Small intestine (tissue), 7 donors: ENCODE results near the gene LRRC14B. TPM values are rescaled to one million over a fixed set of nuclear protein-coding genes. Genes with fewer than 3 reads are reported as not detected.

Experiments used
- DNase-seq, 2 donors: peaks; one replicate each; pipeline versions ENCODE4 v3.0.0 to v3.0.0-alpha.2; 2013
- FAIRE-seq: peaks from 2 replicates; lab custom pipeline; 2012; peaks lifted over from hg19 to GRCh38; lab: Jason Lieb, UNC
- H3K27ac ChIP-seq, 3 donors: one replicate each; pipeline ENCODE4 v1.5.1; 2013; ENCODE audit warnings: low read length in 2 of 3, mild to moderate bottlenecking in 2 of 3, control low read depth in 1 of 3, inconsistent platforms in 1 of 3, low read depth in 1 of 3, moderate library complexity in 1 of 3
- H3K27me3 ChIP-seq, 3 donors: one replicate each; pipeline ENCODE4 v1.6.1; 2013; ENCODE audit warnings: low read length in 3 of 3, inconsistent platforms in 1 of 3; ENCODE audit not compliant: control insufficient read depth in 3 of 3, insufficient read depth in 3 of 3
- H3K36me3 ChIP-seq, 3 donors: one replicate each; pipeline ENCODE4 v1.6.1; 2013; ENCODE audit warnings: low read length in 3 of 3, inconsistent platforms in 1 of 3, low read depth in 1 of 3, mild to moderate bottlenecking in 1 of 3, moderate library complexity in 1 of 3; ENCODE audit not compliant: control insufficient read depth in 3 of 3, insufficient read depth in 2 of 3
- H3K4me1 ChIP-seq, 3 donors: one replicate each; pipeline ENCODE4 v1.6.1; 2013; ENCODE audit warnings: low read length in 2 of 3, inconsistent platforms in 1 of 3, low read depth in 1 of 3, mild to moderate bottlenecking in 1 of 3, moderate library complexity in 1 of 3; ENCODE audit not compliant: control insufficient read depth in 3 of 3, insufficient read depth in 2 of 3
- H3K4me3 ChIP-seq, 3 donors: one replicate each; pipeline ENCODE4 v1.5.1; 2013; ENCODE audit warnings: low read length in 3 of 3, control low read depth in 1 of 3, inconsistent platforms in 1 of 3, low read depth in 1 of 3, mild to moderate bottlenecking in 1 of 3, moderate library complexity in 1 of 3
- H3K9me3 ChIP-seq, 2 donors: one replicate each; pipeline ENCODE4 v1.6.1; 2013; ENCODE audit warnings: low read depth in 1 of 2, low read length in 1 of 2; ENCODE audit not compliant: control insufficient read depth in 2 of 2, insufficient read depth in 1 of 2
- WGBS, 3 donors: extraction: QIAGEN DNeasy Blood & Tissue Kit; methylation state at CpG; one replicate each; pipeline ENCODE4 v1.1.7; 2013; 5-methylcytosine and 5-hydroxymethylcytosine counted together
- polyA plus RNA-seq, 4 donors: library from polyadenylated mRNA; stranded (reverse) in 3 of 4; unstranded in 1 of 4; fragments of 200-250 nt in 3 of 4; fragments of 120-200 nt in 1 of 4; gene quantifications; one replicate each; pipeline versions ENCODE4 v1.2.1 to v1.2.3, GENCODE V29; 2013
- donor health status: healthy with polysubstance abuse.
- donor health status: control.
- donor health status: control.
- donor health status: Bipolar disorder and iron deficiency.
- donor health status: healthy.

LRRC14B gene
- polyA plus RNA-seq, 4 donors = 0.04 to 0.12 TPM; not detected in 2

DNA sequence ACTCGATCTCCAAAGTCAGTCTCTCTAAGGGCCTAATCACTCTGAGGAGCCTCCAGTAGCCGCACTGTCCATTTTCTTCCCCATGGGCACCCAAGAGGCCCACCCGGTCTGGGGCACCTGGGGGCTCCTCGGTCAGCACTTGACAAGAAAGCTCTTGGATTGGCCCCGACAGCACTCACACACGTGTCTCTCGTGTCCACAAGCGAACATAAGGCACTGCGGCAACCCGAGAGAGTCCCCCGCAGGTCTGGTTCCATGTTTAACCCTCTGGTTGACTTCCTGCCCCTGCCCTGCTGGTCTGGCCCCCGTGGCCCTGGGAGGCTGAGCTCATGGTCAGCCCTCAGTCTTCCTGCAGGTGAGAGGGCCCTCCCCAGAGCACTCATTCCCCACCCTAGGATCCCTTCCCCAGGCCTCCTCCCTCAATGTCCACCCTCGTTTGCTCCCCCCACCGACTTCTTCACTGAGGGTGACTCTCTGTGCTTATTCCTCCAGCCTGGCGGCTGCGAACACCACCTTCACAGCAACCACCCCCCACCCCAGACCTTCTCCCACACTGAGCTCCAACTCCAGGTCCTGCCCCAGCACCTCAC is 16.3 kb upstream of the LRRC14B start:
- FAIRE-seq = no peak
- Histone ChIP-seq H3K27ac (no peak overlapping the region), H3K27me3 (no peaks in the 10 kb centered on the region), H3K4me1 (no peaks in the 10 kb centered on the region), H3K4me3 (no peak overlapping the region), H3K36me3 (no peaks in the 10 kb centered on the region), H3K9me3 (no peaks in the 10 kb centered on the region)
- DNase-seq = no peak
- 83 to 84% (median 84%) methylated on average over 15 to 16 of the region's 16 CpGs for WGBS, 3 donors

DNA sequence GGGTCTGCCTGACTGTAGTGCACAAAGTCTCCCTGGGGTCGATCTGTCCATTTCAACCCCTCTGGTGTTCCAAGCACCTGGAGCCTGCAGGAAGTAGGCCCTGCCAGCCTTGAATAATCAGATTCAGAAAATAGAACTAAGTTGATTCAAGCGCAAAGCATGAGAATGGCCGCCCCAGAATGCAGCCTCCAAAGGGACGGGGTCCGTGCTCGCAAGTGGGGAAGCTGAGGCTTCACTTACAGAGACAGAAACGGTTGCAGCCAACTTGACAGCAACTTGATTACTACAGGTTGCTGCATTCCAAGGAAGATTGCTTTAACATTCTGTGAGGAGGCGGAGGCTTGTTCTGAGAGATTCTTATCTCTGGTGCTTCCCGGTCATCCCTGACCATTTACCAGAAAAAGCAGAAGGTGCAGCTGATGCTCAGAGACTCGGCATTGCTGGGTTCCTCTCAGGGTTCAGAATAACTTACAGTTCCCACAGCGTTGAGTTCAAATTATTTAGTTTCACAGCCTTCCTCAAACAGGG is 14.9 kb upstream of the LRRC14B start:
- Histone ChIP-seq H3K27ac (no peak overlapping the region), H3K9me3 (no peaks in the 10 kb centered on the region), H3K27me3 (no peaks in the 10 kb centered on the region), H3K36me3 (no peaks in the 10 kb centered on the region), H3K4me1 (no peaks in the 10 kb centered on the region), H3K4me3 (no peak overlapping the region)
- no peak for DNase-seq
- 72 to 79% (median 75%) methylated on average over 11 of the region's 11 CpGs for WGBS, 3 donors
- FAIRE-seq = no peak

DNA sequence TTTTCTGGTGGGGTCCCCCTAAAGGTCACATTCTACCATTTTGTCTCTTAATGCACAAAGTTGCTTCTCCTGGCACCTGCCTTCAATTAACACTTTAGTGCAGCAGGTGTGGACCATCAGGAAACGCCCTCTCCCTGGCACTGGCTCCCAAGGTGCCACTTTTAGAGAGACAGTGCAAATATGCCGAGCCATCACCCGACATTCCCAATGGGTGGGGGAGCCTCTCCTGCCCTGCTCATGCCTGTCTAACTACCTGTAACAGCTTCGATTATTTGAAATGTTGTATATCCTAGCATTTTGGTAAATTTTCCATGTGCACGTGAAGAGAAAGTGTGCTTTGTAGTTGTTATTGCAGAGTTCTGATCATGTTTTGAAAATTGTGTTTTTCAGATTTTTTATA is 13.2 kb upstream of the LRRC14B start:
- Histone ChIP-seq H3K27ac (no peak overlapping the region), H3K36me3 (no peaks in the 10 kb centered on the region), H3K4me1 (no peaks in the 10 kb centered on the region), H3K27me3 (no peaks in the 10 kb centered on the region), H3K9me3 (no peaks in the 10 kb centered on the region), H3K4me3 (no peak overlapping the region)
- DNase-seq = no peak
- WGBS, 3 donors = 40 to 72% (median 55%) methylated on average over 5 of the region's 5 CpGs
- no peak for FAIRE-seq

DNA sequence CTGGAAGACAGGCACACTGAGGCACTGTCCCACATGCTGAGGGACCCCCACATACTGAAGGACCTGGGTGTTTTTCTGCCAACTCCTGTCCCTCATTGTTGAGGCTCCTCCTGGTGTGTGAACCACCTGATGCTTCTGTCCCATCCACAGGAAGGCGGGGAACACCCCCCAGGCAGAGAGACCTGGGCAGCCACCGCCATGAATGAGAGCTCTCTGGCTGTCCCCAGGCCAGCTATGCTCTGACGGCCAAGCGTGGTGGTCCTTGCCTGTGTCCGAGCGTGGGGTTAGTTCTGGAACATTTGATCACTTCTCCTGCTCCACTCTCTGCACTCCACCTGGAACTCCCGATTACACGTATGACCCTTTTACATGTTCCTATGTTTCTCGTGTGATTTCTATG is 11.9 kb upstream of the LRRC14B start:
- WGBS, 3 donors = 84 to 94% (median 85%) methylated on average over 9 of the region's 9 CpGs
- H3K27me3 ChIP-seq = no peaks in the 10 kb centered on the region
- FAIRE-seq (no peak), DNase-seq (no peak)
- no peaks in the 10 kb centered on the region for H3K36me3 ChIP-seq
- H3K27ac ChIP-seq = no peak overlapping the region
- H3K4me1 ChIP-seq = no peaks in the 10 kb centered on the region
- H3K9me3 ChIP-seq = no peaks in the 10 kb centered on the region
- H3K4me3 ChIP-seq = no peak overlapping the region

DNA sequence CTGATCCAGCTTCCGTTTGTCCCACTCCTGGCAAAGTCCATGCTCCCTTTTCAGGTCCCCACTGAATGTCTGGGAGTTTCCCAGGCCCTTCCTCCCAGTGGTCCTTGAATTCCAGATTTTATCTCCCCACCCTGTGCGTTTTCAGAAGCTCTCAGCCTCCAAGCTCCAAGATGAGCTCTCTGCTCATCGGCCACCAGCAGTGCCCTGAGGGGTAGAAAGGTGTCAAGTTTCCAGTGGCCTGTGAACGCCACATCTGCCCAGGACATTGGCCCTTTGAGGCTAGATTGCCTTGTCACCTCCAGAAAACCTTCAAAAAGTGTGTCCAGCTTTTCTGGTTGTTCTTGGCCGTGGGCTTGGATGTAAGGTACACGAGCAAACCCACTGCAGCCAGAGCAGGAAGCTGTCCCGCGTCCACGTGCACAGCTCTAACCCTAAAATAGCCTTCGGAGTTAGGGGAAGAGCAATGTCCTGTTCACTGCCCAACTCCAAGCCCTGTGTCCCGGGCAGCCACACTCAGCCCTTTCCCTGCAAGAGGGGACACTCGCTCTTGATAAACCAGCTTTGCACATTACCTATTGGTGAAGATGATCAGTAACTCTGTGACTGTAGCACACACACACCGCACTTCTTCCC is 10.9 kb upstream of the LRRC14B start:
- H3K4me1 ChIP-seq = no peaks in the 10 kb centered on the region
- H3K9me3 ChIP-seq = no peaks in the 10 kb centered on the region
- FAIRE-seq (no peak), DNase-seq (no peak)
- H3K4me3 ChIP-seq = no peak overlapping the region
- no peaks in the 10 kb centered on the region for H3K27me3 ChIP-seq
- no peak overlapping the region for H3K27ac ChIP-seq
- WGBS, 3 donors = 70 to 72% (median 71%) methylated on average over 13 of the region's 13 CpGs
- H3K36me3 ChIP-seq = no peaks in the 10 kb centered on the region

DNA sequence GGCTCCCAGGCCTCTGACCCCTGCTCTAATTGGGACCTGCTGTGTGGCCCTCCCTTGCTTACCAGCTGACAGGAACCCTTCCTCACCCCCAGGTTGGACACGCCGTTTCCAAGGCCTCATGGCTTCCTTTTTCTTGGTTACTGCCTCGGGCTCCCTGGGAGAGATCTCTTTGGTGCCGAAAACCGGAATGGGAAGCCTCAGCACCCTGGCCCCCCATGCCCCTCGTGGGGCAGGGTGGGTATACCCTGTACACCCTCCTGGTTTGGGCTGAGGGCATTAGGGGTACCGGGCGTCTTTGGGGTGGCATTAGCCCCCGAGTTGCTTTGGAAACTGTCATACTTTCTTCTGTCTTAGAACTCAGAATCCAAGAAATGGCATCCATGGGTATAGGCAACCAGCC is 10.1 kb upstream of the LRRC14B start:
- DNase-seq = no peak
- no peaks in the 10 kb centered on the region for H3K36me3 ChIP-seq
- H3K4me1 ChIP-seq = no peaks in the 10 kb centered on the region
- no peak overlapping the region for H3K4me3 ChIP-seq
- H3K9me3 ChIP-seq = no peaks in the 10 kb centered on the region
- no peak overlapping the region for H3K27ac ChIP-seq
- WGBS, 3 donors = 82 to 88% (median 85%) methylated on average over 9 of the region's 9 CpGs
- no peaks in the 10 kb centered on the region for H3K27me3 ChIP-seq
- FAIRE-seq = no peak

DNA sequence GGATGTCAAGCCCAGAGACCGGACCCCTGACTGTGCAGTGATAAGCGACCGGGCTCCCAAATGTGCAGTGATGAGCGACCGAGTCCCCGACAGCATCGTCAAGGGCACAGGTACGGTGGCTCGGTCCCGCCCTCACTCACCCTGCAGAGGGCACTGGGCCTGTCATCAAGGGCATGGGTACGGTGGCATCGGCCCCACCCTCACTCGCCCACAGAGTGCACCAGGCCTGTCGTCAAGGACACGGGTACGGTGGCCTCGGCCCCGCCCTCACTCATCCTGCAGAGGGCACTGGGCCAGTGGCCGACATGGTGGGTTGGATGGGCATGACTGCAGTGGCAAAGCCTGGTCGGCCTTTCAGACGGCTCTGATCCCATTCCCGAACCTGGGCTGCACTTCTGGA is 9.7 kb upstream of the LRRC14B start:
- no peak for DNase-seq
- no peak overlapping the region for H3K27ac ChIP-seq
- WGBS, 3 donors = 78 to 91% (median 86%) methylated on average over 22 of the region's 22 CpGs
- no peaks in the 10 kb centered on the region for H3K36me3 ChIP-seq
- no peak overlapping the region for H3K4me3 ChIP-seq
- H3K4me1 ChIP-seq = no peaks in the 10 kb centered on the region
- H3K27me3 ChIP-seq = no peaks in the 10 kb centered on the region
- H3K9me3 ChIP-seq = no peaks in the 10 kb centered on the region
- FAIRE-seq = no peak

DNA sequence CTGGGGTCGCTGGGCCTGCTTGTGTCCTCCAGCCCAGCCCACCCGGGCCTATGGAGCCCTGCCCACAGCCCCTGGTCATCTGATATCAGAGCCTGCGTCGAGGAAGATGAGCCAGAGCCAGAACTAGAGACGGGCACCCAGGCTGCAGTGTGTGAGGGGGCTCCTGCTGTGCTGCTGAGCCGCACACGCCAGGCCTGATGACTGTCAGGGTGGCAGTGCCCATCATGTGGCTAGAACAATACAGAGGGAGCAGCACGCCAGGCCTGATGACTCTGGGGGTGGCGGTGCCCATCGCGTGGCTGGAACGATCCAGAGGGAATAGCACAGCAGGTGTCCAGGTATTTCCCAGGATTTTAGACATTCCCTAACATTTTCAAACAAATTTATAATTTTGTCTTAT is 9.2 kb upstream of the LRRC14B start:
- Histone ChIP-seq H3K9me3 (no peaks in the 10 kb centered on the region), H3K27me3 (peaks cover 0 to 4% (median 0%) of the 10 kb centered on the region in 3 donors), H3K36me3 (no peaks in the 10 kb centered on the region), H3K4me3 (no peak overlapping the region), H3K4me1 (no peaks in the 10 kb centered on the region), H3K27ac (no peak overlapping the region)
- 93 to 94% (median 94%) methylated on average over 12 of the region's 12 CpGs for WGBS, 3 donors
- DNase-seq = no peak
- no peak for FAIRE-seq
